OCI-LY3 (cell line): ENCODE results near the gene PLPPR2.

Experiments
- EZH2phosphoT487 ChIP-seq: fragments of 200-600 bp; shearing (Covaris generic); IDR thresholded peaks from 2 replicates; pipeline ENCODE4 v1.6.1; 2018; ENCODE audit warnings: antibody characterized with exemption, mixed run types, low read depth
- TF ChIP-seq, protein P1 (sequence below): fragments of 200-600, 300-600 bp; sonication (generic); IDR thresholded peaks from 2 replicates; pipeline ENCODE4 v1.5.1; 2014; ENCODE audit warnings: antibody characterized with exemption, low read length, low read depth

DNA sequence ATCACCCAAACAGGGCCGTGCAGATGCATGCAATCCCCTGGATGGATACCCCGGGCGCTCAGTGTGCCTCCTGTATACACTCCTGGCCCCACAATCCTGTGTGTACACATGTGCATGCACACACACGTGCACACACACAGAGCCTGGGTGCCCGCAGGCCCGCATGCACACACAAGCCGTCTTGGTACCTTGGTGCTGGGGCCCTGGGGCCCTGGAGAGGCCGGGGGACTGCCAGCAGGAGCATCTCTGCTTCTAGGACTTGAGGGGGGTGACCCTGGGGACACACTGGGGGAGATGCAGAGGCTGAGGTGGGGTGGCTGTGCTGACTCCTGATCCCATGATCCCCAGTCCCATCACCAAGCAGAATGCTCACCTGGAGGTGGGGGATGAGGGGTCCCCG, 44.4 kb downstream of the PLPPR2 start:
- TF ChIP-seq, protein P1, sequence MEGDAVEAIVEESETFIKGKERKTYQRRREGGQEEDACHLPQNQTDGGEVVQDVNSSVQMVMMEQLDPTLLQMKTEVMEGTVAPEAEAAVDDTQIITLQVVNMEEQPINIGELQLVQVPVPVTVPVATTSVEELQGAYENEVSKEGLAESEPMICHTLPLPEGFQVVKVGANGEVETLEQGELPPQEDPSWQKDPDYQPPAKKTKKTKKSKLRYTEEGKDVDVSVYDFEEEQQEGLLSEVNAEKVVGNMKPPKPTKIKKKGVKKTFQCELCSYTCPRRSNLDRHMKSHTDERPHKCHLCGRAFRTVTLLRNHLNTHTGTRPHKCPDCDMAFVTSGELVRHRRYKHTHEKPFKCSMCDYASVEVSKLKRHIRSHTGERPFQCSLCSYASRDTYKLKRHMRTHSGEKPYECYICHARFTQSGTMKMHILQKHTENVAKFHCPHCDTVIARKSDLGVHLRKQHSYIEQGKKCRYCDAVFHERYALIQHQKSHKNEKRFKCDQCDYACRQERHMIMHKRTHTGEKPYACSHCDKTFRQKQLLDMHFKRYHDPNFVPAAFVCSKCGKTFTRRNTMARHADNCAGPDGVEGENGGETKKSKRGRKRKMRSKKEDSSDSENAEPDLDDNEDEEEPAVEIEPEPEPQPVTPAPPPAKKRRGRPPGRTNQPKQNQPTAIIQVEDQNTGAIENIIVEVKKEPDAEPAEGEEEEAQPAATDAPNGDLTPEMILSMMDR, result no peak
- no peak for TF ChIP-seq EZH2phosphoT487
